ENCODE measurements around the gene C5orf15. TPM values are rescaled to one million over a fixed set of nuclear protein-coding genes. Genes with fewer than 3 reads are reported as not detected.
"Not testable (repeated sequence)": the region's sequence is repeated elsewhere in the genome, so short reads cannot be mapped to it uniquely, and the experiment has no call there.

The C5orf15 gene
- polyA plus RNA-seq, 1 donor from 2014 or later = 72.3 TPM

DNA sequence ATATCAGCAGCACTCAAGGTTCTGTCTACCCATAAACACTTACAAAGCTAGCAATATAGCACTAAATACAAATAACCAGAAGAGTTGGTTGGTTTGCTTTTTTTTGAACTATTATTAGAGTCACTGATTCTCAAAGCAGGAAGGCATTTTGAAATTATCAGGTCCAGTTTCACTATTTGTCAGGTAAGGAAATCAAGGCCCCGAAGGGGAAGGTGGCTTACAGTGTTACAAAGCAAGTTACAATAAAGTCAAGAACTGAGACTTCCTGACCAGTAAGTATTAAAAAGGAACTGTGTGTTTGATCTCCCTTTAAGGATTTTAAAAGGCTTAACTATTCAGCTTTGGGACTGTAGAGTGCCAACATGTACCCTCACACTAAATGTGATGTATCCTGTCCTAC, 10.8 kb downstream of the C5orf15 start:
- no peak overlapping the region for H3K27ac ChIP-seq (ENCODE audit: low read length)
- H2AFZ ChIP-seq (ENCODE audit: low read depth, low read length) = no peak overlapping the region
- H3F3A ChIP-seq (ENCODE audit: insufficient read depth, low read length, poor library complexity, severe bottlenecking) = no peaks in the 10 kb centered on the region
- no peaks in the 10 kb centered on the region for H3K9me2 ChIP-seq (ENCODE audit: insufficient read depth, low read length)
- H3K4me3 ChIP-seq (ENCODE audit: low read length) = no peak overlapping the region
- no peaks in the 10 kb centered on the region for H3K27me3 ChIP-seq (ENCODE audit: insufficient read depth, low read depth, low read length)
- H3K9ac ChIP-seq (ENCODE audit: low read length) = no peak overlapping the region
- H3K4me2 ChIP-seq (ENCODE audit: low read length) = no peak overlapping the region
- H3K79me2 ChIP-seq (replicated peaks; ENCODE audit: insufficient read depth, low read length) = peaks cover 10% of the 10 kb centered on the region
- TF ChIP-seq, protein P1, sequence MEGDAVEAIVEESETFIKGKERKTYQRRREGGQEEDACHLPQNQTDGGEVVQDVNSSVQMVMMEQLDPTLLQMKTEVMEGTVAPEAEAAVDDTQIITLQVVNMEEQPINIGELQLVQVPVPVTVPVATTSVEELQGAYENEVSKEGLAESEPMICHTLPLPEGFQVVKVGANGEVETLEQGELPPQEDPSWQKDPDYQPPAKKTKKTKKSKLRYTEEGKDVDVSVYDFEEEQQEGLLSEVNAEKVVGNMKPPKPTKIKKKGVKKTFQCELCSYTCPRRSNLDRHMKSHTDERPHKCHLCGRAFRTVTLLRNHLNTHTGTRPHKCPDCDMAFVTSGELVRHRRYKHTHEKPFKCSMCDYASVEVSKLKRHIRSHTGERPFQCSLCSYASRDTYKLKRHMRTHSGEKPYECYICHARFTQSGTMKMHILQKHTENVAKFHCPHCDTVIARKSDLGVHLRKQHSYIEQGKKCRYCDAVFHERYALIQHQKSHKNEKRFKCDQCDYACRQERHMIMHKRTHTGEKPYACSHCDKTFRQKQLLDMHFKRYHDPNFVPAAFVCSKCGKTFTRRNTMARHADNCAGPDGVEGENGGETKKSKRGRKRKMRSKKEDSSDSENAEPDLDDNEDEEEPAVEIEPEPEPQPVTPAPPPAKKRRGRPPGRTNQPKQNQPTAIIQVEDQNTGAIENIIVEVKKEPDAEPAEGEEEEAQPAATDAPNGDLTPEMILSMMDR (IDR thresholded peaks at IDR 0.05; ENCODE audit: poor library complexity, severe bottlenecking) = no peak
- TF ChIP-seq EZH2 (IDR thresholded peaks at IDR 0.05; ENCODE audit: borderline replicate concordance, insufficient read depth, low read length, poor library complexity, severe bottlenecking) = no peak
- no peak for TF ChIP-seq RAD21 (conservative IDR thresholded peaks at IDR 0.05)
- no peak for TF ChIP-seq MXI1 (conservative IDR thresholded peaks at IDR 0.05; ENCODE audit: poor library complexity, severe bottlenecking)
- no peak for TF ChIP-seq SMC3 (conservative IDR thresholded peaks at IDR 0.05; ENCODE audit: poor library complexity)
- TF ChIP-seq, protein P2, sequence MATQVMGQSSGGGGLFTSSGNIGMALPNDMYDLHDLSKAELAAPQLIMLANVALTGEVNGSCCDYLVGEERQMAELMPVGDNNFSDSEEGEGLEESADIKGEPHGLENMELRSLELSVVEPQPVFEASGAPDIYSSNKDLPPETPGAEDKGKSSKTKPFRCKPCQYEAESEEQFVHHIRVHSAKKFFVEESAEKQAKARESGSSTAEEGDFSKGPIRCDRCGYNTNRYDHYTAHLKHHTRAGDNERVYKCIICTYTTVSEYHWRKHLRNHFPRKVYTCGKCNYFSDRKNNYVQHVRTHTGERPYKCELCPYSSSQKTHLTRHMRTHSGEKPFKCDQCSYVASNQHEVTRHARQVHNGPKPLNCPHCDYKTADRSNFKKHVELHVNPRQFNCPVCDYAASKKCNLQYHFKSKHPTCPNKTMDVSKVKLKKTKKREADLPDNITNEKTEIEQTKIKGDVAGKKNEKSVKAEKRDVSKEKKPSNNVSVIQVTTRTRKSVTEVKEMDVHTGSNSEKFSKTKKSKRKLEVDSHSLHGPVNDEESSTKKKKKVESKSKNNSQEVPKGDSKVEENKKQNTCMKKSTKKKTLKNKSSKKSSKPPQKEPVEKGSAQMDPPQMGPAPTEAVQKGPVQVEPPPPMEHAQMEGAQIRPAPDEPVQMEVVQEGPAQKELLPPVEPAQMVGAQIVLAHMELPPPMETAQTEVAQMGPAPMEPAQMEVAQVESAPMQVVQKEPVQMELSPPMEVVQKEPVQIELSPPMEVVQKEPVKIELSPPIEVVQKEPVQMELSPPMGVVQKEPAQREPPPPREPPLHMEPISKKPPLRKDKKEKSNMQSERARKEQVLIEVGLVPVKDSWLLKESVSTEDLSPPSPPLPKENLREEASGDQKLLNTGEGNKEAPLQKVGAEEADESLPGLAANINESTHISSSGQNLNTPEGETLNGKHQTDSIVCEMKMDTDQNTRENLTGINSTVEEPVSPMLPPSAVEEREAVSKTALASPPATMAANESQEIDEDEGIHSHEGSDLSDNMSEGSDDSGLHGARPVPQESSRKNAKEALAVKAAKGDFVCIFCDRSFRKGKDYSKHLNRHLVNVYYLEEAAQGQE (IDR thresholded peaks at IDR 0.05; ENCODE audit: borderline replicate concordance) = no peak
- no peak for TF ChIP-seq POLR2AphosphoS5 (IDR thresholded peaks at IDR 0.05)
- no peak for TF ChIP-seq TAF1 (IDR thresholded peaks at IDR 0.05; ENCODE audit: low read depth)
- no peak for TF ChIP-seq EP300 (conservative IDR thresholded peaks at IDR 0.05; ENCODE audit: poor library complexity, severe bottlenecking)
- no peaks in the 10 kb centered on the region for H4K20me1 ChIP-seq (ENCODE audit: insufficient read depth)
- H3K36me3 ChIP-seq (ENCODE audit: insufficient read depth, low read length) = no peaks in the 10 kb centered on the region
- H3K9me3 ChIP-seq (ENCODE audit: low read length) = no peaks in the 10 kb centered on the region

DNA sequence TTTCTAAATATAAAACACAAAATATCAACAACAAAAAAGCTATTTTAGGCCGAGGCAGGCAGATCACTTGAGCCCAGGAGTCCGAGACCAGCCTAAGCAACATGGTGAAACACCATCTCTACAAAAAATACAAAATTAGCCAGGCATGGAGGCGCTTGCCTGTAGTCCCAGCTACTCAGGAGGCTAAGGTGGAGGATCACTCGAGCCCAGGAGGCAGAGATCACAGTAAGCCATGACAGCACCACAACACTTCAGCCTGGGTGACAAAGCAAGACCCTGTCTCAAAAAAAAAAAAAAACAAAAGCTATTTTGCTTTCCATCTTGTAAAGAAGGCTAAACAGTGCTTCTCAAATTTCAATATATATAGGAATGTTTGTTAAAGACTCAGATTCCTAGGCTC, 11.3 kb downstream of the C5orf15 start:
- Histone ChIP-seq H3K9me3 (ENCODE audit: low read length) (no peaks in the 10 kb centered on the region), H3K36me3 (ENCODE audit: insufficient read depth, low read length) (no peaks in the 10 kb centered on the region), H3K4me3 (ENCODE audit: low read length) (no peak overlapping the region), H3K9me2 (ENCODE audit: insufficient read depth, low read length) (no peaks in the 10 kb centered on the region), H3K9ac (ENCODE audit: low read length) (no peak overlapping the region), H2AFZ (ENCODE audit: low read depth, low read length) (no peak overlapping the region), H3F3A (ENCODE audit: insufficient read depth, low read length, poor library complexity, severe bottlenecking) (no peaks in the 10 kb centered on the region), H4K20me1 (ENCODE audit: insufficient read depth) (no peaks in the 10 kb centered on the region), H3K27ac (ENCODE audit: low read length) (no peak overlapping the region), H3K4me2 (ENCODE audit: low read length) (no peak overlapping the region), H3K27me3 (ENCODE audit: insufficient read depth, low read depth, low read length) (no peaks in the 10 kb centered on the region), H3K79me2 (replicated peaks; ENCODE audit: insufficient read depth, low read length) (peaks cover 10% of the 10 kb centered on the region)
- TF ChIP-seq POLR2AphosphoS5 (IDR thresholded peaks at IDR 0.05) = no peak
- TF ChIP-seq, protein P2 (IDR thresholded peaks at IDR 0.05; ENCODE audit: borderline replicate concordance) = no peak

DNA sequence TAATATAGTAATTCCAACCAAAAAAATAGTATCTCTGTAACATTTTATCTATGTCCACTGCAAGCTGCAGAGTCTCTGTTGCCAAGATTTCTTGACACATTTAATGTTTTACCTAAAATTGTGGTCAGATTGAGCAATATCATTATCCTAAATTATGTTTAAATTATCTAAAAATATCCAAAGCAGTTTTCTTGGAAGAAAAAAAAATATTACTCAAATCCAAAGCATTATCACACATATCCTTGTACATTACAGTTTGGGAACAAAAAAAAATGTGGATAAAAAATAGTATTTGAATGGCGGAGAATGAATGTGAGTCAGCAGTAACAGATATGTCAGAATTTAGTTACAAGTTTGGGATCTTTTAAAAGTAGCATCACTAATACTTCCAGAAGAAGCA, 12.2 kb downstream of the C5orf15 start:
- not testable (repeated sequence) for H3K27me3 ChIP-seq (ENCODE audit: insufficient read depth, low read depth, low read length); H3K36me3 ChIP-seq (ENCODE audit: insufficient read depth, low read length)

More for the DNA sequence above, 12.2 kb downstream of the C5orf15 start:
- not testable (repeated sequence) for H3K27ac ChIP-seq (ENCODE audit: low read length); H3K4me2 ChIP-seq (ENCODE audit: low read length); H2AFZ ChIP-seq (ENCODE audit: low read depth, low read length); H3K9ac ChIP-seq (ENCODE audit: low read length); H3K79me2 ChIP-seq (replicated peaks; ENCODE audit: insufficient read depth, low read length); H3K4me3 ChIP-seq (ENCODE audit: low read length); H4K20me1 ChIP-seq (ENCODE audit: insufficient read depth); H3K9me3 ChIP-seq (ENCODE audit: low read length); H3K9me2 ChIP-seq (ENCODE audit: insufficient read depth, low read length); H3F3A ChIP-seq (ENCODE audit: insufficient read depth, low read length, poor library complexity, severe bottlenecking)
